ENCODE results near the gene ZC3H14. TPM values are rescaled to one million over a fixed set of nuclear protein-coding genes. Genes with fewer than 3 reads are reported as not detected.

Gene ZC3H14, protein sequence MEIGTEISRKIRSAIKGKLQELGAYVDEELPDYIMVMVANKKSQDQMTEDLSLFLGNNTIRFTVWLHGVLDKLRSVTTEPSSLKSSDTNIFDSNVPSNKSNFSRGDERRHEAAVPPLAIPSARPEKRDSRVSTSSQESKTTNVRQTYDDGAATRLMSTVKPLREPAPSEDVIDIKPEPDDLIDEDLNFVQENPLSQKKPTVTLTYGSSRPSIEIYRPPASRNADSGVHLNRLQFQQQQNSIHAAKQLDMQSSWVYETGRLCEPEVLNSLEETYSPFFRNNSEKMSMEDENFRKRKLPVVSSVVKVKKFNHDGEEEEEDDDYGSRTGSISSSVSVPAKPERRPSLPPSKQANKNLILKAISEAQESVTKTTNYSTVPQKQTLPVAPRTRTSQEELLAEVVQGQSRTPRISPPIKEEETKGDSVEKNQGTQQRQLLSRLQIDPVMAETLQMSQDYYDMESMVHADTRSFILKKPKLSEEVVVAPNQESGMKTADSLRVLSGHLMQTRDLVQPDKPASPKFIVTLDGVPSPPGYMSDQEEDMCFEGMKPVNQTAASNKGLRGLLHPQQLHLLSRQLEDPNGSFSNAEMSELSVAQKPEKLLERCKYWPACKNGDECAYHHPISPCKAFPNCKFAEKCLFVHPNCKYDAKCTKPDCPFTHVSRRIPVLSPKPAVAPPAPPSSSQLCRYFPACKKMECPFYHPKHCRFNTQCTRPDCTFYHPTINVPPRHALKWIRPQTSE
- polyA plus RNA-seq (2012; ENCODE audit: insufficient read depth, insufficient read length, low read depth): 81.7 TPM

DNA sequence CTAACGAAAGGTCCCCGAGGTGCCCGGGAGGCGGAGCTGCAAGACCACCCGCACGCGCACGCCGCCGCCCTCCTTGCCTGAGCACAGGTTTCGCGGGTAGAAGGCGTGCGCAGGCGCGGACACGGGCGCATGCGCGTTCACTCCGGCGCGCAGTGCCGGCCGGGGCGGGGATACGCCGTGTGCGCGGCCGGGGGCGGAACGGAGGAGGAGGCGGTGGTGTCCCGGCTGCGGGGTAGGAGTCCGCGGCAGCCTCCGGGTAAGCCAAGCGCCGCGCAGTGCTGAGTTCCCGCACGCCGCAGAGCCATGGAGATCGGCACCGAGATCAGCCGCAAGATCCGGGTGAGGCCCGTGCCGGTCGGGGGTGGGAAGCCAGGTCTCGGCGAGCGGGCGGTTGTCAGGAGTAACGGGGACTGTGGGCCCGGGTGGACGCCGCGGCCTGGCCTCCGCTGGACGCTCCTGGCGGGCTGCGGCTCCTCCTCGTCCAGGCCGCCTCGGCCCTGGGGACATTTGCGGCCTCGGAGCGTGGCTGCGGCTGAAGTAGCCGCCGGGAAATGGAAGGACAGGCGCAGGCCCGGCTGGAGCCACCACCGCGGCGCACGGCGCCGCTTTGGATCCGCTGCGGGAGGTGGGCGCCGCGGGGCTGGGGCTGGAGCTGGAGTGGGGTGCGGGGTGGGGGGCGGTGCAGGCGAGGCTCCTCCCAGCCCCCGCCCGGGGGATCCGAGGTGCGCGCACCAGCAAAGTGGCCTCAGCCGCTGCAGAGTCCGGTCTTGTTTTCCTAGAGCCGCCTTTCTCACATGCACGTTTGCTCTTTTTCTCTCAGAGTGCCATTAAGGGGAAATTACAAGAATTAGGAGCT lies at the start of gene ZC3H14:
Gene ZC3H14 (plus strand): TSS at position 207 of the 856 bp plus-strand sequence. CDS start 97 bp downstream, at position 304.
- no peaks in the 10 kb centered on the region for H3K4me1 ChIP-seq

DNA sequence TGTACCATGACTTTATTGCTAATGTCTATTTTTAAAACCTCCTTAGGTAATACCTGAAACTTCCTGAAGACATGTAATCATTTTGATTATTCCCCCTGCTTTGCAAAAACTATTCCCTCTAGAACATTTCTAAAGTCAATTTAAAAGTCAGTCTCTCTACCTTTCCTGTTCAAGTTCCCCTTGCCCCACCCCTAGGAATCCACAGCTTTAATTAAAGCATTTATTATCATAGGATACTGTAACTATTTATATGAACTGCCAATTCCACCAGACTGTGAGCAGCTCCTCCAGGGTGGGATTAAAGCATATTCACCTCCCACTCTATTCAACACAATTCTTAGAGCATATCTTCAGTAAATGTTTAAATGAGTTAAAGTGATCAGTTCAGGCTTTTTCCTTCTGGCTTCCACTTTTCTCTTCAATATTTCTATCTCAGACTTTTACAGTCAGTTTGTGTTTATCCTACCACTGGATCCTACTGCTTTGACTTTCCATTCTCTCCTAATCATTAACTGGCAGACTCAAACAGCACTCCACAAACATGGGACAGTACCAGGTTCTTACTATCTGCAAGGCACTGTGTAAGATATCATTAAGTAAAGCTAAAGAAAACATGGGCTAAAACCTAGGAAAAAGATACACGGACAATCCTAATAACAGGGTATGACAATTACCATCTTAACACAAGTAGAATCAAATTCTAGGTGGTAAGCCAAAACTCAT lies 47.2 kb upstream of the ZC3H14 start:
- H3K4me3 ChIP-seq (ENCODE audit: low read depth, low read length): no peak overlapping the region
- H3K36me3 ChIP-seq: no peaks in the 10 kb centered on the region
- no peaks in the 10 kb centered on the region for H3K4me1 ChIP-seq
- no peaks in the 10 kb centered on the region for H3K9me3 ChIP-seq
- TF ChIP-seq, protein P1, sequence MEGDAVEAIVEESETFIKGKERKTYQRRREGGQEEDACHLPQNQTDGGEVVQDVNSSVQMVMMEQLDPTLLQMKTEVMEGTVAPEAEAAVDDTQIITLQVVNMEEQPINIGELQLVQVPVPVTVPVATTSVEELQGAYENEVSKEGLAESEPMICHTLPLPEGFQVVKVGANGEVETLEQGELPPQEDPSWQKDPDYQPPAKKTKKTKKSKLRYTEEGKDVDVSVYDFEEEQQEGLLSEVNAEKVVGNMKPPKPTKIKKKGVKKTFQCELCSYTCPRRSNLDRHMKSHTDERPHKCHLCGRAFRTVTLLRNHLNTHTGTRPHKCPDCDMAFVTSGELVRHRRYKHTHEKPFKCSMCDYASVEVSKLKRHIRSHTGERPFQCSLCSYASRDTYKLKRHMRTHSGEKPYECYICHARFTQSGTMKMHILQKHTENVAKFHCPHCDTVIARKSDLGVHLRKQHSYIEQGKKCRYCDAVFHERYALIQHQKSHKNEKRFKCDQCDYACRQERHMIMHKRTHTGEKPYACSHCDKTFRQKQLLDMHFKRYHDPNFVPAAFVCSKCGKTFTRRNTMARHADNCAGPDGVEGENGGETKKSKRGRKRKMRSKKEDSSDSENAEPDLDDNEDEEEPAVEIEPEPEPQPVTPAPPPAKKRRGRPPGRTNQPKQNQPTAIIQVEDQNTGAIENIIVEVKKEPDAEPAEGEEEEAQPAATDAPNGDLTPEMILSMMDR (IDR thresholded peaks at IDR 0.05; ENCODE audit: low read depth, low read length): no peak
- DNase-seq: no peak
- H3K27me3 ChIP-seq: no peaks in the 10 kb centered on the region

More for the DNA sequence above, at the start of gene ZC3H14:
- H3K9me3 ChIP-seq: no peaks in the 10 kb centered on the region
- no peaks in the 10 kb centered on the region for H3K27me3 ChIP-seq
- TF ChIP-seq, protein P1 (IDR thresholded peaks at IDR 0.05; ENCODE audit: low read depth, low read length): peak; percentile 15; the same call in 1 of the 2 replicates
- H3K36me3 ChIP-seq: peaks cover 6% of the 10 kb centered on the region
- peak within 1 kb of the TSS; percentile 78 for H3K4me3 ChIP-seq (ENCODE audit: low read depth, low read length)
- peak; percentile 94 for DNase-seq

DNA sequence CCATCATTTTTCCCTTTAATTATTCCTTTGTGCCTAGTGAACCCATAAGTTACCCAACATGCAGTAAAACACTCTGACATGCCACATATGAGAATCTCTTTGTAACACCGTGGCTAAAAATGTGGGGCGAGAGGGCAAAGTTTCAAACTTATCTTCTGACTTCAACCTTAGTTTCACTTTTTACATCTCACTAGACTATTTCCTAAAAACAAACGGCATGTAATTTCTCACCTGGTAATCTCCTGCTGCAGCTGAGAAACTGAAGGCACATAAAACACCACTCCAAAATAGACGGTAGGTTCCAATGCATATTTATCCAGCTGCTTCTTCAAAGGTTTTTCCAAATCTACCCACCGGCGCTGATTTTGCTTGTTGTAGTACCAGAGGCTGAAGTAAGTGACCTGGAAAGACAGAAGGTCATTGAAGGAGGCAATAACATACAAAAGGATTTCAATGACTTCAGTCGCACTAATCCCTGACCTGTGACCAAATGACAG lies 45.9 kb upstream of the ZC3H14 start:
- Histone ChIP-seq H3K27me3 (no peaks in the 10 kb centered on the region), H3K4me3 (ENCODE audit: low read depth, low read length) (no peak overlapping the region), H3K4me1 (no peaks in the 10 kb centered on the region), H3K9me3 (no peaks in the 10 kb centered on the region), H3K36me3 (no peaks in the 10 kb centered on the region)
- DNase-seq: no peak
- TF ChIP-seq, protein P1 (IDR thresholded peaks at IDR 0.05; ENCODE audit: low read depth, low read length): no peak

DNA sequence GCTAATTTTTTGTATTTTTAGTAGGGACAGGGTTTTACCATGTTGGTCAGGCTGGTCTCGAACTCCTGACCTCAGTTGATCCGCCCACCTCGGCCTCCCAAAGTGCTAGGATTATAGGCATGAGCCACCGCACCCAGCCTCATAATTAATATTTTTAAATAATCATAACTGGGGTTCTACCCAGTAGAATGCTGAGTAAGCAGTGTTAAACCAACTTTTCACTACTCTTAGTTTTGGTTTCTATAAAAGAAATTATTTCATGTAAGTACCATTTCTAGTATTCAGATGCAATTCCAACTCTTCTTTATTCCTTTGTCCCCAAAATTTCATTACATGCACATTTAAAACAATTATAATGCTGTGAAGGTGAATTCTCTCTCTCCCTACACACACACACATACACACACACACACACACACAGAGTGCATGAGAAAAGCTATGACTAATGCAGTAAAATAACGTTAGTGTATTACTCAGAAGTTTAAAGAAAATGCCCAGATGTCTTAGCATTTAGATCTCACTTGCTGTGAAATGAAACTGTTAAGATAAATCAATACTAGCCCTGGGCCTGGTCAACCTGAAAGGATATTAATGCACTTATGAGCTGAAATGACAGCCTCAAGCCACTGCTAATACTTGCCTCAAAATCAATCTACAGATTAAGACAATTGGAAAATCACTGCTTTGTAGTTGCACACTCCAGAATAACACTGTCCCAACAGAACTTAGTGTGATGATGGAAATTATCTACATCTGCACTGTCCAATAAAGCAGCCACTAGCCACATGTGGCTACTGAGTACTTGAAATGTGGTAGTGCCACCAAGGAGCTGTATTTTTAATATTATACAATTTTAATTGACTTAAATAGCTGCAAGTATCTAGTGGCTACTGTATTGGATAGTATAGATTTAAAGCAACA lies 44.0 kb upstream of the ZC3H14 start:
- TF ChIP-seq, protein P1 (IDR thresholded peaks at IDR 0.05; ENCODE audit: low read depth, low read length): no peak
- Histone ChIP-seq H3K36me3 (no peaks in the 10 kb centered on the region), H3K9me3 (no peaks in the 10 kb centered on the region), H3K4me1 (no peaks in the 10 kb centered on the region), H3K4me3 (ENCODE audit: low read depth, low read length) (no peak overlapping the region), H3K27me3 (no peaks in the 10 kb centered on the region)
- no peak for DNase-seq
